ENCODE data around the gene RGP1.

Gene RGP1

GRCh38 chr9:35745569-35745968 is 3.5 kb upstream of the RGP1 start:
- DNase-seq (ENCODE audit: low read depth): no peak

- no peak for DNase-seq (ENCODE audit: low read depth)
These were observed 2.5 kb upstream of the RGP1 start for GRCh38 chr9:35746583-35746982.

- DNase-seq (ENCODE audit: low read depth): no peak
These were observed 737 bp upstream of the RGP1 start for GRCh38 chr9:35748242-35748857.

- DNase-seq (ENCODE audit: low read depth): no peak
These were observed 598 bp downstream of the RGP1 start for GRCh38 chr9:35749515-35750255.

GRCh38 chr9:35750256-35750531 is 1.1 kb downstream of the RGP1 start:
- DNase-seq (ENCODE audit: low read depth): no peak

GRCh38 chr9:35753466-35753865 is 4.4 kb downstream of the RGP1 start:
- DNase-seq (ENCODE audit: low read depth): no peak

GRCh38 chr9:35754264-35754663 is 5.2 kb downstream of the RGP1 start, which contains the start of gene MSMP:
TSS of gene MSMP (minus strand) at chr9:35754276. CDS start at chr9:35754129, 147 bp downstream.
- DNase-seq (ENCODE audit: low read depth): no peak

GRCh38 chr9:35755071-35755470 is 6.0 kb downstream of the RGP1 start:
- no peak for DNase-seq (ENCODE audit: low read depth)

- peak; percentile 67 for DNase-seq (ENCODE audit: low read depth)
These were observed 7.5 kb downstream of the RGP1 start for GRCh38 chr9:35756275-35757225.

GRCh38 chr9:35757226-35757891 is 8.3 kb downstream of the RGP1 start:
- no peak for DNase-seq (ENCODE audit: low read depth)

GRCh38 chr9:35757892-35758275 is 8.8 kb downstream of the RGP1 start:
- DNase-seq (ENCODE audit: low read depth): no peak

GRCh38 chr9:35758475-35759050 is 9.5 kb downstream of the RGP1 start:
- no peak for DNase-seq (ENCODE audit: low read depth)

- DNase-seq (ENCODE audit: low read depth): no peak
These were observed 10.7 kb downstream of the RGP1 start for GRCh38 chr9:35759795-35760194.

- DNase-seq (ENCODE audit: low read depth): no peak
These were observed 11.6 kb downstream of the RGP1 start for GRCh38 chr9:35760651-35761050.

GRCh38 chr9:35763181-35763580 is 14.1 kb downstream of the RGP1 start:
- DNase-seq (ENCODE audit: low read depth): no peak

GRCh38 chr9:35763803-35764202 is 14.7 kb downstream of the RGP1 start:
- no peak for DNase-seq (ENCODE audit: low read depth)

GRCh38 chr9:35766997-35767396 is 17.9 kb downstream of the RGP1 start:
- DNase-seq (ENCODE audit: low read depth): no peak

- DNase-seq (ENCODE audit: low read depth): no peak
These were observed 18.4 kb downstream of the RGP1 start for GRCh38 chr9:35767458-35767857.

- no peak for DNase-seq (ENCODE audit: low read depth)
These were observed 20.7 kb downstream of the RGP1 start for GRCh38 chr9:35769763-35770162.

- DNase-seq (ENCODE audit: low read depth): no peak
These were observed 22.0 kb downstream of the RGP1 start for GRCh38 chr9:35771075-35771433.

- DNase-seq (ENCODE audit: low read depth): no peak
These were observed 22.4 kb downstream of the RGP1 start for GRCh38 chr9:35771534-35771933.

GRCh38 chr9:35771943-35772342 is 22.9 kb downstream of the RGP1 start:
- DNase-seq (ENCODE audit: low read depth): no peak

All from stimulated activated CD4-positive, alpha-beta T cell treated with anti-CD3 and anti-CD28 coated beads, Interleukin-2, amount 100 ng/mL, for 4 hours (primary cell).